ENCODE measurements around the gene EMC10.

DNA sequence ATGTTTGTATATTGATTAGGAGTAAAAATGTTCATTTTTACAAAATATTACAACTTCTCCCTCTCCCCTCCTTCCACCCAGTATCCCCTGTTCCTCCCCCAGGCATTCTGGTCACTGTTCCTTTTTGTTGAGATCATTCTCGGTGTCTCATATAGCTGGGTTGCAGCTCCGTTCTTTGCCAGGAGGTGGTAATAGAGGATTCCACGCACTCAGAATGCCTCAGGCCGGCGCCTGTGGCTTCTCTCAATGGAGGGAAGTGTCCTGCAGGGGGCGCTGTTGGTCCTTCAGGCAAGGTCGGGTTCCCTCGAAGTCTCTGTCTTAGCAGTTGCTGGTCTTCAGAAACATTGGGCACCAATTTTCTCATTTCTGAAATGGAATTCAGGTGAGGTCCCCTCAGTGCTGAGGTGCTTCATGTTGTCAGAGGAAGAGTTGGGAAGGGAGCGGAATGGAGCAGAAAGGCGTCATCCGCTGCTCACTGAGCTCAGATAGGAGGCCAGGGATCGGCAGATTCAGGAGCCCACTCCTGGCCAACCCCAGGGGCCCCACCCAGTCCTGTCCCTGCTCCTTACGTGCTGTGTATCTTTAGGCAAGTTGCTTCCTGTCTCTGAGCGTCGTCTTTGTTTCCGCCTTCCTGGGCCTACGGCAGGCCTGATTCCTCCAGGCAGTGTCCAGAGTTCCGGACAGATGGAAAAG lies 10.7 kb downstream of the EMC10 start:
- TF ChIP-seq, protein P1, sequence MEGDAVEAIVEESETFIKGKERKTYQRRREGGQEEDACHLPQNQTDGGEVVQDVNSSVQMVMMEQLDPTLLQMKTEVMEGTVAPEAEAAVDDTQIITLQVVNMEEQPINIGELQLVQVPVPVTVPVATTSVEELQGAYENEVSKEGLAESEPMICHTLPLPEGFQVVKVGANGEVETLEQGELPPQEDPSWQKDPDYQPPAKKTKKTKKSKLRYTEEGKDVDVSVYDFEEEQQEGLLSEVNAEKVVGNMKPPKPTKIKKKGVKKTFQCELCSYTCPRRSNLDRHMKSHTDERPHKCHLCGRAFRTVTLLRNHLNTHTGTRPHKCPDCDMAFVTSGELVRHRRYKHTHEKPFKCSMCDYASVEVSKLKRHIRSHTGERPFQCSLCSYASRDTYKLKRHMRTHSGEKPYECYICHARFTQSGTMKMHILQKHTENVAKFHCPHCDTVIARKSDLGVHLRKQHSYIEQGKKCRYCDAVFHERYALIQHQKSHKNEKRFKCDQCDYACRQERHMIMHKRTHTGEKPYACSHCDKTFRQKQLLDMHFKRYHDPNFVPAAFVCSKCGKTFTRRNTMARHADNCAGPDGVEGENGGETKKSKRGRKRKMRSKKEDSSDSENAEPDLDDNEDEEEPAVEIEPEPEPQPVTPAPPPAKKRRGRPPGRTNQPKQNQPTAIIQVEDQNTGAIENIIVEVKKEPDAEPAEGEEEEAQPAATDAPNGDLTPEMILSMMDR (IDR thresholded peaks at IDR 0.05), result peak in 1 of 7 experiments; percentile 19
- TF ChIP-seq POLR2A (IDR thresholded peaks at IDR 0.05), result no peak
- TF ChIP-seq POLR2AphosphoS5 (IDR thresholded peaks at IDR 0.05), result no peak
- no peak for TF ChIP-seq EP300 (IDR thresholded peaks at IDR 0.05)

Data from stomach (tissue), 4 donors.